ENCODE data around the gene LRP3.
"Not testable (repeated sequence)": the region's sequence is repeated elsewhere in the genome, so short reads cannot be mapped to it uniquely, and the experiment has no call there.

LRP3 gene

GRCh38 chr19:33193865-33194362 is at the start of gene LRP3:
TSS of gene LRP3 (plus strand) at chr19:33194330. CDS start at chr19:33194786, 456 bp downstream.
- peak; percentile 73 for DNase-seq

- no peak for DNase-seq
These were observed 47.9 kb upstream of the LRP3 start for GRCh38 chr19:33146209-33146608.

- DNase-seq = no peak
These were observed 46.6 kb upstream of the LRP3 start for GRCh38 chr19:33147538-33147937.

- DNase-seq = no peak
These were observed 43.1 kb upstream of the LRP3 start for GRCh38 chr19:33150852-33151518.

GRCh38 chr19:33152176-33152575 is 42.0 kb upstream of the LRP3 start:
- DNase-seq = no peak

GRCh38 chr19:33152625-33153024 is 41.5 kb upstream of the LRP3 start:
- DNase-seq = not testable (repeated sequence)

GRCh38 chr19:33154313-33154712 is 39.8 kb upstream of the LRP3 start:
- not testable (repeated sequence) for DNase-seq

GRCh38 chr19:33156334-33156733 is 37.8 kb upstream of the LRP3 start:
- DNase-seq = no peak

- DNase-seq = no peak
These were observed 36.2 kb upstream of the LRP3 start for GRCh38 chr19:33157906-33158305.

GRCh38 chr19:33158365-33158764 is 35.8 kb upstream of the LRP3 start:
- DNase-seq = no peak

- no peak for DNase-seq
These were observed 35.0 kb upstream of the LRP3 start for GRCh38 chr19:33159149-33159548.

- no peak for DNase-seq
These were observed 34.2 kb upstream of the LRP3 start for GRCh38 chr19:33159893-33160292.

- DNase-seq = no peak
These were observed 32.9 kb upstream of the LRP3 start for GRCh38 chr19:33161201-33161600.

- no peak for DNase-seq
These were observed 30.6 kb upstream of the LRP3 start for GRCh38 chr19:33163481-33163880.

- not testable (repeated sequence) for DNase-seq
These were observed 28.1 kb upstream of the LRP3 start for GRCh38 chr19:33166037-33166436.

- no peak for DNase-seq
These were observed 26.7 kb upstream of the LRP3 start for GRCh38 chr19:33167438-33167837.

GRCh38 chr19:33168528-33168927 is 25.6 kb upstream of the LRP3 start:
- no peak for DNase-seq

GRCh38 chr19:33171222-33171795 is 22.8 kb upstream of the LRP3 start:
- no peak for DNase-seq

- no peak for DNase-seq
These were observed 22.2 kb upstream of the LRP3 start for GRCh38 chr19:33171916-33172359.

GRCh38 chr19:33174186-33174585 is 19.9 kb upstream of the LRP3 start:
- no peak for DNase-seq

- no peak for DNase-seq
These were observed 18.9 kb upstream of the LRP3 start for GRCh38 chr19:33175156-33175782.

GRCh38 chr19:33175886-33176669 is 18.1 kb upstream of the LRP3 start:
- peak; percentile 76 for DNase-seq
